Lung (tissue), 12 donors: ENCODE data around the gene PACRG. TPM values are rescaled to one million over a fixed set of nuclear protein-coding genes. Genes with fewer than 3 reads are reported as not detected.

Experiments used
- ATAC-seq: fragments of 200-7000 bp; cut with Tn5 transposase; one replicate; pipeline ENCODE4 v1.9.1; 2020; ENCODE audit warnings: moderate number of reproducible peaks; ENCODE audit not compliant: insufficient read depth, low FRiP score
- DNase-seq, 3 donors: peaks; one replicate each; pipeline ENCODE4 v3.0.0-alpha.2; 2013 to 2017
- H3K27ac ChIP-seq, 2 donors: one replicate each; pipeline ENCODE4 v1.5.1; 2013; ENCODE audit warnings: mild to moderate bottlenecking in 2 of 2, moderate library complexity in 2 of 2, control low read depth in 1 of 2, inconsistent platforms in 1 of 2, low read depth in 1 of 2, low read length in 1 of 2
- H3K27me3 ChIP-seq, 3 donors: one replicate each; pipeline ENCODE4 v1.5.1; 2013; ENCODE audit warnings: low read length in 2 of 3; ENCODE audit not compliant: control insufficient read depth in 3 of 3, insufficient read depth in 3 of 3
- H3K36me3 ChIP-seq, 4 donors: one replicate each; pipeline ENCODE4 v1.5.1; 2013; ENCODE audit warnings: low read length in 4 of 4, mild to moderate bottlenecking in 1 of 4, moderate library complexity in 1 of 4; ENCODE audit not compliant: control insufficient read depth in 4 of 4, insufficient read depth in 4 of 4
- H3K4me1 ChIP-seq, 5 donors: one replicate each; pipeline ENCODE4 v1.5.1; 2013; ENCODE audit warnings: low read length in 5 of 5, mild to moderate bottlenecking in 2 of 5, moderate library complexity in 1 of 5; ENCODE audit not compliant: control insufficient read depth in 5 of 5, insufficient read depth in 5 of 5
- H3K4me3 ChIP-seq: one replicate; pipeline ENCODE4 v1.5.1; 2013; ENCODE audit warnings: mild to moderate bottlenecking, control low read depth, moderate library complexity
- H3K9ac ChIP-seq, 2 donors: one replicate each; pipeline ENCODE4 v1.5.1; 2013; ENCODE audit warnings: low read length in 2 of 2, control low read depth in 1 of 2; ENCODE audit not compliant: insufficient read depth in 1 of 2
- H3K9me3 ChIP-seq, 4 donors: one replicate each; pipeline ENCODE4 v1.5.1; 2013; ENCODE audit warnings: low read length in 3 of 4, mild to moderate bottlenecking in 1 of 4, moderate library complexity in 1 of 4; ENCODE audit not compliant: control insufficient read depth in 4 of 4, insufficient read depth in 3 of 4
- WGBS, 2 donors: extraction: QIAGEN DNeasy Blood & Tissue Kit; methylation state at CpG; one replicate each; pipeline ENCODE4 v1.1.7; 2013; 5-methylcytosine and 5-hydroxymethylcytosine counted together
- polyA plus RNA-seq, 2 donors: library from polyadenylated mRNA; stranded (reverse); fragments of 200-250 nt; gene quantifications; one replicate each; pipeline ENCODE4 v1.2.1, GENCODE V29; 2013
- total RNA-seq, 2 donors: library from RNA; depleted of rRNA in 1 of 2; stranded (reverse); fragments of >200 nt in 1 of 2; gene quantifications; one replicate each; pipeline ENCODE4 v1.2.1, GENCODE V29; 2014 to 2021
- TF ChIP-seq, protein P1 (sequence below): IDR thresholded peaks from 2 replicates; pipeline ENCODE4 v1.5.1; 2012; ENCODE audit warnings: mild to moderate bottlenecking; ENCODE audit errors: control extremely low read depth, extremely low read depth
- donor health status: control.
- donor health status: control.
- donor health status: Bipolar disorder and iron deficiency.
- donor health status: healthy.
- donor health status: DM: yes; HTN: yes; CAD: no.

Gene PACRG
- total and polyA plus RNA-seq, 4 donors, result 3.8 to 26.6 (median 7.4) TPM

DNA sequence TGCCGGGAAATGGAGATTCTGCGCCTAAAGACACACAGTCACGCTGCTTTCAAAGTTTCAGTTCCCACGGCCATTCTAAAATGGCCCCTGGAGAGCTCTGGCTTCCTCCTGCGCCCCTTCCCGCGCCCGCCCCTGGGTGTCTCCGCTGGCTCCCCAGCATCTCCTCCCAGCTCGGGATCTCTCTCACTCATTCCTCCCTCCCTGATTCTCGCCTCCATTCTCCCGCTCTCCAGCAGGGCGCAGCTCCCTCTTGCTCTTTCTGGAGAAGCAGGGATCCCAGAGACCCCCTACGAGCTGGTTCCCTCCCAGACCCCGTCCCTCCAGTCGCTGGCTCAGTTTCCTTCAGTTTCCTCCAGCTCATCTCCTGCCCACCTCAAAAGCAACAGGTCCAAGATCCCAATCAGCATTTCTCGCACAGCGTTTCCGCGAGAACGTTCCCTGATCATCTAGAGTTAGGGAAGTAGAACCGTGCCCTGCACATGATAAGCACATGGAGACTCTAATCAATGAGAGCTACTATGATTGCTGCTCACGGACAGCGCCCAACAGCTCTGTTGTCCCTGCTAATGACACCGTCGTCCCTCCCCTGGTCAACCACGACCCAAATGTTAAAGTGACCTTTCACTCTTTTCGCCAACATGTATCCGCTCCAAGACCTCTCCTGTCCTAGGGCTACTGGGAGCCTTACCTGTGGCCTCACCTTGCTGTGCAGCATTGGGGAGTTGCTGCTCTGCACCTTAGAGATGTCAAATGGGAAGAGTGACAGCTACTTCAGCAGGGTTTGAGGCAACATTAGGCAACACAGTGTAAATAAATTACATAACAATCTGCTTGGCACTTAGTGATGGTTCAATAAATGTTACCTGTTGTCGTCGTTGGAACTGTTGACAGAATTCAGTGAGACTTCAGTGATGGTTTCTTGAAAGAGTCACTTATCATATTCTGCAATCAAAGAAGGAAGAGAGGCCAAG lies 468.2 kb downstream of the PACRG start:
- no peaks in the 10 kb centered on the region for H3K36me3 ChIP-seq
- H3K4me1 ChIP-seq, result peaks cover 0 to 1% (median 0%) of the 10 kb centered on the region in 5 donors
- TF ChIP-seq, protein P1, sequence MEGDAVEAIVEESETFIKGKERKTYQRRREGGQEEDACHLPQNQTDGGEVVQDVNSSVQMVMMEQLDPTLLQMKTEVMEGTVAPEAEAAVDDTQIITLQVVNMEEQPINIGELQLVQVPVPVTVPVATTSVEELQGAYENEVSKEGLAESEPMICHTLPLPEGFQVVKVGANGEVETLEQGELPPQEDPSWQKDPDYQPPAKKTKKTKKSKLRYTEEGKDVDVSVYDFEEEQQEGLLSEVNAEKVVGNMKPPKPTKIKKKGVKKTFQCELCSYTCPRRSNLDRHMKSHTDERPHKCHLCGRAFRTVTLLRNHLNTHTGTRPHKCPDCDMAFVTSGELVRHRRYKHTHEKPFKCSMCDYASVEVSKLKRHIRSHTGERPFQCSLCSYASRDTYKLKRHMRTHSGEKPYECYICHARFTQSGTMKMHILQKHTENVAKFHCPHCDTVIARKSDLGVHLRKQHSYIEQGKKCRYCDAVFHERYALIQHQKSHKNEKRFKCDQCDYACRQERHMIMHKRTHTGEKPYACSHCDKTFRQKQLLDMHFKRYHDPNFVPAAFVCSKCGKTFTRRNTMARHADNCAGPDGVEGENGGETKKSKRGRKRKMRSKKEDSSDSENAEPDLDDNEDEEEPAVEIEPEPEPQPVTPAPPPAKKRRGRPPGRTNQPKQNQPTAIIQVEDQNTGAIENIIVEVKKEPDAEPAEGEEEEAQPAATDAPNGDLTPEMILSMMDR, result no peak
- ATAC-seq (no peak), DNase-seq (no peak)
- no peak overlapping the region for H3K9ac ChIP-seq
- WGBS, 2 donors, result 92 to 94% methylated on average over 31 of the region's 31 CpGs
- H3K27me3 ChIP-seq, result no peaks in the 10 kb centered on the region
- no peaks in the 10 kb centered on the region for H3K9me3 ChIP-seq
- no peak overlapping the region for H3K4me3 ChIP-seq
- H3K27ac ChIP-seq, result no peak overlapping the region

DNA sequence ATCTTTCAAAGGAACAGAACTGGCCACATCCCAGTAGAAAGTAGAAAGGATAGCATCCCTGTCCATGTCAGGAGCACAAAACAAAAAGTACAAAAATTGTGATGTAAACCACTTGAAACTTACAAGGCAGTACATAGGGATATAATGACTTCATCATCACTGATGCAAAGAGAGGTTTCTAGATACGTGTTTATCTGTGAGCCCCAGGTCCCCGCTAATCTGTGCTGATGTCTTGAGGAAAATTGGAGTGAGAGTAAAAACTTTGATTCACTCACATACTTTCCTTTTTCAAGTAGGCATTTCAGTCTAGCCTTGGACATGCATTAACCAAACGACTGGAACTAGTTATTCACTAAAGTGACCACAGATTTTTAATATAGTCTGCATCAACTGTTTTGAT lies 470.1 kb downstream of the PACRG start:
- no peaks in the 10 kb centered on the region for H3K27me3 ChIP-seq
- H3K4me1 ChIP-seq, result peaks cover 0 to 1% (median 0%) of the 10 kb centered on the region in 5 donors
- H3K9me3 ChIP-seq, result no peaks in the 10 kb centered on the region
- TF ChIP-seq, protein P1, result no peak
- H3K4me3 ChIP-seq, result no peak overlapping the region
- no peak for ATAC-seq
- H3K27ac ChIP-seq, result no peak overlapping the region
- no peaks in the 10 kb centered on the region for H3K36me3 ChIP-seq
- DNase-seq, result no peak
- 84 to 91% methylated on average over 3 of the region's 3 CpGs for WGBS, 2 donors
- H3K9ac ChIP-seq, result no peak overlapping the region

DNA sequence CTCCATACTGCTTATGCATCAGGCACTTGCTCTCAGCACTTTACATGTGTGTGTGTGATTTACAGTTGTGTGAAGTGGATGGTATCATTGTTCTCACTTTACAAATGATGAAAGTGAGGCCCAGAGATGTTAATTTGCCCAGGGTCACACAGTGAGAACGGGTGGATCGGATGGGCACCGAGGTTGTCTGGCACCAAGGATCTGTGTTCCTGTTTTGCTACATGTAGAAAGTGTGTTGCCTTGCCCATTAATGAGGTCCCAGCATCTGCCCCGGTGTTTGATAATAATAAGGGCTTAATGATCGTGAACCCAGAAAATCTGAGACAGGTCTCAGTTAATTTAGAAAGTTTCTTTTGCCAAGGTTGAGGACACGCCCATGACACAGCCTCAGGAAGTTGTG lies 470.6 kb downstream of the PACRG start:
- 89 to 91% methylated on average over 6 of the region's 6 CpGs for WGBS, 2 donors
- no peak overlapping the region for H3K4me3 ChIP-seq
- H3K4me1 ChIP-seq, result peaks cover 0 to 1% (median 0%) of the 10 kb centered on the region in 5 donors
- no peaks in the 10 kb centered on the region for H3K9me3 ChIP-seq
- DNase-seq (no peak), ATAC-seq (no peak)
- H3K9ac ChIP-seq, result no peak overlapping the region
- H3K27me3 ChIP-seq, result no peaks in the 10 kb centered on the region
- no peak overlapping the region for H3K27ac ChIP-seq
- TF ChIP-seq, protein P1, result no peak
- no peaks in the 10 kb centered on the region for H3K36me3 ChIP-seq
